Keratinocyte (primary cell): Measurements from ENCODE around the gene SRGAP3. TPM values are rescaled to one million over a fixed set of nuclear protein-coding genes. Genes with fewer than 3 reads are reported as not detected.

Experiments used
- DNase-seq: peaks from one replicate; pipeline ENCODE4 v3.0.0-alpha.2; 2011; ENCODE audit warnings: low read depth, missing footprints, low spot score
- FAIRE-seq: peaks from 2 replicates; lab custom pipeline; 2011; peaks lifted over from hg19 to GRCh38; lab: Jason Lieb, UNC
- H2AFZ ChIP-seq: 2 replicates; pipeline ENCODE4 v1.6.0; 2012; ENCODE audit warnings: low read length, control low read depth, inconsistent platforms; ENCODE audit not compliant: control insufficient read depth
- H3K27ac ChIP-seq: 2 replicates; pipeline ENCODE4 v1.5.1; 2011; ENCODE audit warnings: low read length; ENCODE audit not compliant: control insufficient read depth, insufficient read depth
- H3K27me3 ChIP-seq: 3 replicates; pipeline ENCODE4 v1.6.0; 2011; ENCODE audit warnings: low read length; ENCODE audit not compliant: control insufficient read depth, insufficient read depth; ENCODE audit errors: extremely low read depth
- H3K36me3 ChIP-seq, 2 experiments: 2 replicates in 1 of 2; 3 replicates in 1 of 2; pipeline ENCODE4 v1.5.1; 2011; ENCODE audit warnings: low read length in 2 of 2, mild to moderate bottlenecking in 1 of 2; ENCODE audit not compliant: control insufficient read depth in 2 of 2, insufficient read depth in 2 of 2; ENCODE audit errors: extremely low read depth in 1 of 2
- H3K4me1 ChIP-seq: 3 replicates; pipeline ENCODE4 v1.5.1; 2011; ENCODE audit warnings: low read length; ENCODE audit not compliant: control insufficient read depth, insufficient read depth; ENCODE audit errors: extremely low read depth
- H3K4me2 ChIP-seq: 3 replicates; pipeline ENCODE4 v1.6.0; 2011; ENCODE audit warnings: low read depth, low read length; ENCODE audit not compliant: control insufficient read depth, insufficient read depth; ENCODE audit errors: extremely low read depth
- H3K4me3 ChIP-seq, 3 experiments: fragments of 200-600 bp in 1 of 3; sonication (generic) in 1 of 3; 2 replicates in 2 of 3; 3 replicates in 1 of 3; pipeline ENCODE4 v1.5.1; 2011 to 2016; ENCODE audit warnings: low read length in 3 of 3, mild to moderate bottlenecking in 3 of 3, control low read depth in 2 of 3, inconsistent platforms in 1 of 3, low read depth in 1 of 3, mixed read lengths in 1 of 3, mixed run types in 1 of 3, moderate library complexity in 1 of 3; ENCODE audit not compliant: control insufficient read depth in 2 of 3, insufficient read depth in 2 of 3; ENCODE audit errors: extremely low read depth in 1 of 3
- H3K79me2 ChIP-seq: 2 replicates; pipeline ENCODE4 v1.6.0; 2012; ENCODE audit warnings: low read length; ENCODE audit not compliant: control insufficient read depth, insufficient read depth
- H3K9ac ChIP-seq: 3 replicates; pipeline ENCODE4 v1.6.0; 2011; ENCODE audit warnings: low read length; ENCODE audit not compliant: control insufficient read depth, insufficient read depth; ENCODE audit errors: extremely low read depth
- H3K9me1 ChIP-seq: 3 replicates; pipeline ENCODE4 v1.6.0; 2011; ENCODE audit warnings: low read length; ENCODE audit not compliant: control insufficient read depth, insufficient read depth; ENCODE audit errors: extremely low read depth
- H3K9me3 ChIP-seq: 2 replicates; pipeline ENCODE4 v1.5.1; 2012; ENCODE audit warnings: low read depth, low read length; ENCODE audit not compliant: control insufficient read depth
- H4K20me1 ChIP-seq: 3 replicates; pipeline ENCODE4 v1.6.0; 2011; ENCODE audit warnings: low read length; ENCODE audit not compliant: control insufficient read depth, insufficient read depth; ENCODE audit errors: extremely low read depth
- CTCF ChIP-seq, 3 experiments: IDR thresholded peaks in 1 of 3; conservative IDR thresholded peaks in 1 of 3; optimal IDR thresholded peaks in 1 of 3; 2 replicates in 2 of 3; 3 replicates in 1 of 3; pipeline versions ENCODE3 to v1.5.1; 2011; ENCODE audit warnings: low read length in 3 of 3, mild to moderate bottlenecking in 3 of 3, moderate library complexity in 2 of 3, control low read depth in 1 of 3, inconsistent platforms in 1 of 3; ENCODE audit not compliant: insufficient read depth in 2 of 3; ENCODE audit errors: extremely low read depth in 1 of 3
- EZH2 ChIP-seq: IDR thresholded peaks from one replicate; pipeline ENCODE4 v1.6.1; 2012; ENCODE audit warnings: inconsistent platforms, mild to moderate bottlenecking, low read length, moderate library complexity
- dilution Hi-C: fragments of 300-500 bp; cut with MboI; formaldehyde crosslinking; loops from one replicate; pipeline ENCODE4 v1.7.0; 2020; ENCODE audit warnings: low sequenced_read_pairs; ENCODE audit not compliant: extremely low pct_ligation_motif_present
- polyA plus RNA-seq, 5 experiments: library from polyadenylated mRNA; depleted of rRNA in 3 of 5; stranded (reverse) in 3 of 5; stranded (forward) in 1 of 5; unstranded in 1 of 5; fragments of >200 nt; gene quantifications; 1 replicate in 1 of 5; 2 replicates in 3 of 5; 3 replicates in 1 of 5; pipeline versions ENCODE4 v1.2.1 to v1.2.3, GENCODE V29; 2011 to 2012; ENCODE audit warnings: missing spikeins in 2 of 5, low read depth in 1 of 5, low replicate concordance in 1 of 5

SRGAP3 gene
- polyA plus RNA-seq, 1 donor (not counting 4 experiments of a cell fraction or from before 2014, with no cell fraction given) = 7.2 TPM

DNA sequence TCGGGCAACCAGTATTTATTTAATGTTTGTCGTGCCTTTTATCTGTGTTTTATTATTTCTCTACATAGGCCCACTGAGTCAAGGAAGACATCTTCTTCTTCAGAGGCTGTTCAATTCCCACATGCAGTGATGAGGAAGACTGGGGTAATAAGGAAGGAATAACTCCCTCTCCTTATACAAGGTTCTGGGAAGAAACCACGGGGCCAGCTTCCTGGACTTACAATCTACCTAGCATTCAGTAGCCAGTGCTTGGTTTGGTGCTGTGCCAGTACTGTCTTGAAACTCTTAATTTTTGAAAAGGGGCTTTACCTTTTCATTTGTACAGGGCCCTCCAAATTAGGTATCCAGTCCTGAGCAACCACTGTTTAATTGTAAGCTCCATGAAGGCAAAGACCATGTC lies 51.2 kb downstream of the SRGAP3 start:
- Histone ChIP-seq H3K9ac (no peak overlapping the region), H3K9me1 (no peaks in the 10 kb centered on the region), H3K27me3 (no peaks in the 10 kb centered on the region), H2AFZ (no peak overlapping the region), H3K4me1 (peaks cover 14% of the 10 kb centered on the region), H3K9me3 (no peaks in the 10 kb centered on the region), H3K4me2 (no peak overlapping the region), H3K27ac (no peak overlapping the region), H3K36me3 (peaks cover 0 to 4% of the 10 kb centered on the region in 2 experiments), H3K79me2 (peaks cover 8% of the 10 kb centered on the region), H4K20me1 (no peaks in the 10 kb centered on the region), H3K4me3 (no peak overlapping the region)
- FAIRE-seq = no peak
- TF ChIP-seq CTCF (optimal IDR thresholded peaks at IDR 0.05 in 1 of 3, IDR thresholded peaks at IDR 0.05 in 1 of 3, conservative IDR thresholded peaks at IDR 0.05 in 1 of 3; ENCODE audit: extremely low read depth in 1 of 3, insufficient read depth in 2 of 3, low read length in 3 of 3) (no peak), EZH2 (no peak)
- no peak for DNase-seq
- dilution Hi-C loops = no loop called here

GRCh38 chr3:9196020-9196419 lies 53.4 kb downstream of the SRGAP3 start:
- H2AFZ ChIP-seq = no peak overlapping the region
- no peak overlapping the region for H3K9ac ChIP-seq
- DNase-seq = no peak
- peaks cover 8% of the 10 kb centered on the region for H3K79me2 ChIP-seq
- peaks cover 14% of the 10 kb centered on the region for H3K4me1 ChIP-seq
- no peak for TF ChIP-seq CTCF (optimal IDR thresholded peaks at IDR 0.05 in 1 of 3, IDR thresholded peaks at IDR 0.05 in 1 of 3, conservative IDR thresholded peaks at IDR 0.05 in 1 of 3; ENCODE audit: extremely low read depth in 1 of 3, insufficient read depth in 2 of 3, low read length in 3 of 3)
- TF ChIP-seq EZH2 = no peak
- H3K9me3 ChIP-seq = no peaks in the 10 kb centered on the region
- no peaks in the 10 kb centered on the region for H4K20me1 ChIP-seq
- dilution Hi-C loops = no loop called here
- H3K27me3 ChIP-seq = no peaks in the 10 kb centered on the region
- peaks cover 0 to 4% of the 10 kb centered on the region in 2 experiments for H3K36me3 ChIP-seq
- no peaks in the 10 kb centered on the region for H3K9me1 ChIP-seq
- no peak overlapping the region for H3K4me2 ChIP-seq
- FAIRE-seq = no peak
- no peak overlapping the region for H3K27ac ChIP-seq
- H3K4me3 ChIP-seq = no peak overlapping the region
